ENCODE data around the gene SERTAD3. TPM values are rescaled to one million over a fixed set of nuclear protein-coding genes. Genes with fewer than 3 reads are reported as not detected.

The SERTAD3 gene
- total and polyA plus RNA-seq, 2 of the 8 experiments (the other 6 are each of a cell fraction or from before 2014, with no cell fraction given) = 15.1 to 32.1 TPM

DNA sequence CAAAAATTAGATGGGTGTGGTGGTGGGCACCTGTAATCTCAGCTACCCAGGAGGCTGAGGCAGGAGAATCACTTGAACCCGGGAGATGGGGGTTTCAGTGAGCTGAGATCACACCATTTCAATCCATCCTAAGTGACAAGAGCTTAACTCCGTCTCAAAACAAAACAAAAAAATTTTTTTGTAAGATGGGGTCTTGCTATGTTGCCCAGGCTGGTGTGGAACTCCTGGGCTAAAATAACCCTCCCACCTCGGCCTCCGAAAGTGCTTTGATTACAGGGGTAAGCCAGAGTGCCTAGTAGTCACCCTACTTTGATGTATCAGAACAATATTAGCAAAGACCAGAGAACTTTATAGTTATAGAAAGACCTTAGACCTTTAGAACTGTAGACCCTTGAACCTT is 30.6 kb upstream of the SERTAD3 start:
- FAIRE-seq = no peak
- no peak overlapping the region for H3K9ac ChIP-seq (replicated peaks in 1 of 4; ENCODE audit: extremely low read depth in 1 of 4, low read depth in 3 of 4, low read length in 3 of 4)
- no peaks in the 10 kb centered on the region for H3K23me2 ChIP-seq (ENCODE audit: low read depth, low read length)
- no peak overlapping the region for H2AK5ac ChIP-seq (ENCODE audit: low read depth, low read length)
- TF ChIP-seq CBX5 (IDR thresholded peaks at IDR 0.05; ENCODE audit: low read depth, low read length) (no peak), JUN (IDR thresholded peaks at IDR 0.05; ENCODE audit: low read depth, low read length) (no peak), CEBPB (IDR thresholded peaks at IDR 0.05; ENCODE audit: low read depth, low read length) (no peak), CBX8 (IDR thresholded peaks at IDR 0.05; ENCODE audit: borderline replicate concordance, low read depth, low read length) (no peak), RAD21 (IDR thresholded peaks at IDR 0.05 in 1 of 2, conservative IDR thresholded peaks at IDR 0.05 in 1 of 2; ENCODE audit: low read depth in 2 of 2, low read length in 2 of 2) (no peak), PHF8 (conservative IDR thresholded peaks at IDR 0.05; ENCODE audit: low read depth, low read length) (no peak)
- no peaks in the 10 kb centered on the region for H3K36me3 ChIP-seq (ENCODE audit: control insufficient read depth in 2 of 4, insufficient read depth in 4 of 4, low read length in 3 of 4)
- H3K79me2 ChIP-seq (ENCODE audit: control insufficient read depth in 1 of 2, insufficient read depth in 2 of 2, low read length in 2 of 2) = no peaks in the 10 kb centered on the region
- H3K4ac ChIP-seq (replicated peaks; ENCODE audit: insufficient read length, low read depth, low read length) = no peak overlapping the region
- ChIA-PET POLR2A (ENCODE audit: partially characterized antibody) (interaction anchor here (0.6 kb wide), 1 partner anchor 42 kb away, joined by 5 read pairs; no protein-coding TSS in a partner anchor), CTCF (ENCODE audit: partially characterized antibody) (interaction anchor here (1.9 to 2.3 kb wide), 2 partner anchors 10 kb away, joined by 7 to 10 read pairs; partner anchors contain the start of gene BLVRB)
- H3K4me3 ChIP-seq (ENCODE audit: extremely low read depth in 1 of 4, insufficient read depth in 2 of 4, low read depth in 3 of 4, low read length in 4 of 4) = no peak overlapping the region
- no peak overlapping the region for H4K91ac ChIP-seq (replicated peaks; ENCODE audit: insufficient read length, low read length)
- H2BK5ac ChIP-seq (ENCODE audit: low read depth, low read length) = no peak overlapping the region
- H3K4me1 ChIP-seq (replicated peaks in 1 of 4; ENCODE audit: control insufficient read depth in 3 of 4, insufficient read depth in 4 of 4, low read length in 3 of 4) = no peaks in the 10 kb centered on the region
- H3K18ac ChIP-seq (ENCODE audit: extremely low read depth, low read length) = no peak overlapping the region
- H3K23ac ChIP-seq (ENCODE audit: insufficient read length) = no peak overlapping the region
- H4K20me1 ChIP-seq (replicated peaks in 1 of 2; ENCODE audit: control insufficient read depth in 1 of 2, insufficient read depth in 2 of 2, low read length in 2 of 2) = no peaks in the 10 kb centered on the region
- no peak overlapping the region for H2BK120ac ChIP-seq (replicated peaks; ENCODE audit: low read depth, low read length)
- H3K27me3 ChIP-seq (replicated peaks in 1 of 4; ENCODE audit: control insufficient read depth in 3 of 4, extremely low read depth in 1 of 4, insufficient read depth in 3 of 4, low read length in 3 of 4) = peaks cover 0 to 2% (median 0%) of the 10 kb centered on the region in 4 experiments; a peak in 3 of 7 replicates
- H2BK12ac ChIP-seq (ENCODE audit: low read depth, low read length) = no peak overlapping the region
- H2BK15ac ChIP-seq (ENCODE audit: low read length) = no peak overlapping the region
- 91% methylated on average over 4 of the region's 4 CpGs; no CpG with 5 or more reads in 1 of the 2 experiments for WGBS, 2 experiments (ENCODE audit: extremely low coverage in 1 of 2, insufficient coverage in 1 of 2, insufficient read length in 1 of 2, insufficient replicate concordance in 2 of 2, low coverage in 1 of 2, low lambda C conversion rate in 2 of 2, missing lambda C conversion rate in 1 of 2)
- no peak overlapping the region for H2BK20ac ChIP-seq (ENCODE audit: low read length)
- H4K5ac ChIP-seq (ENCODE audit: insufficient read length, low read depth, low read length) = no peak overlapping the region
- no peak for DNase-seq (ENCODE audit: low read depth in 1 of 2, low spot score in 2 of 2)
- H3K14ac ChIP-seq (ENCODE audit: insufficient read length) = no peak overlapping the region
- H2AFZ ChIP-seq (ENCODE audit: low read length) = no peak overlapping the region
- no peak overlapping the region for H3K4me2 ChIP-seq (ENCODE audit: insufficient read depth in 1 of 2, low read depth in 2 of 2, low read length in 2 of 2)
- no peak overlapping the region for H3K56ac ChIP-seq (replicated peaks; ENCODE audit: insufficient read length, low read depth, low read length)
- no peaks in the 10 kb centered on the region for H3K9me3 ChIP-seq (ENCODE audit: insufficient read depth in 2 of 2, low read depth in 1 of 2, low read length in 1 of 2)
- no peak overlapping the region for H3K27ac ChIP-seq (ENCODE audit: low read depth, low read length)
- no peak overlapping the region for H4K8ac ChIP-seq (ENCODE audit: extremely low read depth, insufficient read depth, low read length)
- no peaks in the 10 kb centered on the region for H3K79me1 ChIP-seq (ENCODE audit: low read depth, low read length)
